ENCODE measurements around the gene FAM81A.
"Not testable (repeated sequence)": the region's sequence is repeated elsewhere in the genome, so short reads cannot be mapped to it uniquely, and the experiment has no call there.

Gene FAM81A

DNA sequence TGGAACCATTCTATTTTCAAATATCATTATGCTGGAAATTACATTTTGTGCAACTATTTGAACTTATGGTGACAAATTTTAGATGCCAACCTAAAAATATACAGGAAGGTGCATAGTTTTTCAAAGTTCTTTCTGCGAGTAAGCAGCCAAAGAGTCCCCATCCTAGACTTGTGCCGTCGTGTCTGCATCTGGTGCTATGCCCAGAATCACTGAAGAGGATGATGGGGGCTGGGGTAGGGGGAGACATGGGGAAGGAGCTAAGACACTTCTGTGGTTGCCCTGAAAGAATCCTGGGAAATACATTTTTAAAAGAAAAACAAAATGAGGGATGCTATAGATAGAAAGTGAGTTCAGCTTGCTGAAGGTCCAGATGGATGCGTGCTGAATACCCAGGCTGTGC is 21.2 kb upstream of the FAM81A start:
- DNase-seq = no peak
- H3K4me3 ChIP-seq (ENCODE audit: low read depth, low read length) = no peak overlapping the region
- H3K27me3 ChIP-seq (ENCODE audit: insufficient read depth, low read depth, severe bottlenecking) = no peaks in the 10 kb centered on the region
- TF ChIP-seq, protein P1, sequence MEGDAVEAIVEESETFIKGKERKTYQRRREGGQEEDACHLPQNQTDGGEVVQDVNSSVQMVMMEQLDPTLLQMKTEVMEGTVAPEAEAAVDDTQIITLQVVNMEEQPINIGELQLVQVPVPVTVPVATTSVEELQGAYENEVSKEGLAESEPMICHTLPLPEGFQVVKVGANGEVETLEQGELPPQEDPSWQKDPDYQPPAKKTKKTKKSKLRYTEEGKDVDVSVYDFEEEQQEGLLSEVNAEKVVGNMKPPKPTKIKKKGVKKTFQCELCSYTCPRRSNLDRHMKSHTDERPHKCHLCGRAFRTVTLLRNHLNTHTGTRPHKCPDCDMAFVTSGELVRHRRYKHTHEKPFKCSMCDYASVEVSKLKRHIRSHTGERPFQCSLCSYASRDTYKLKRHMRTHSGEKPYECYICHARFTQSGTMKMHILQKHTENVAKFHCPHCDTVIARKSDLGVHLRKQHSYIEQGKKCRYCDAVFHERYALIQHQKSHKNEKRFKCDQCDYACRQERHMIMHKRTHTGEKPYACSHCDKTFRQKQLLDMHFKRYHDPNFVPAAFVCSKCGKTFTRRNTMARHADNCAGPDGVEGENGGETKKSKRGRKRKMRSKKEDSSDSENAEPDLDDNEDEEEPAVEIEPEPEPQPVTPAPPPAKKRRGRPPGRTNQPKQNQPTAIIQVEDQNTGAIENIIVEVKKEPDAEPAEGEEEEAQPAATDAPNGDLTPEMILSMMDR (IDR thresholded peaks at IDR 0.05; ENCODE audit: low read depth, low read length) = no peak
- no peaks in the 10 kb centered on the region for H3K9me3 ChIP-seq (ENCODE audit: severe bottlenecking)
- H3K27ac ChIP-seq = no peak overlapping the region
- no peaks in the 10 kb centered on the region for H3K36me3 ChIP-seq

DNA sequence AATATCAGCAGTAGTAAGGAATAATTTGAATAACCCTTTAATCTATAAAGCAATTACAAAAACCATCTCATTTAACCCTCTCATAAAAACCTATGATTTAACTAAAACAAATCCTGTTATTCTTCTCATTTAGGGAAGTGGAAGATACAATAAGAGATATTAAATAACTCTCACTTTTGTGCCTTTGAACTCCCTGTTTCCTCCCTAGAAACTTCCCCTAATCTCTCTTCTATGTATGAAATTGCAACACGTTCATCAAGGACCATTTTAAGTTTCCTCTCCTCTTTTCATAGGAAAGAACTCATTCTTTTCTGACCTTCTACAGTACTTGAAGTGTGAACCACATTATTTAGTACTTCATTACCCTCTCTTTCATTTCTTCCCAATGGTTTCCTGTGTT is 18.8 kb upstream of the FAM81A start:
- Histone ChIP-seq H3K4me3 (ENCODE audit: low read depth, low read length) (no peak overlapping the region), H3K27ac (no peak overlapping the region)
- TF ChIP-seq, protein P1 (IDR thresholded peaks at IDR 0.05; ENCODE audit: low read depth, low read length) = no peak

DNA sequence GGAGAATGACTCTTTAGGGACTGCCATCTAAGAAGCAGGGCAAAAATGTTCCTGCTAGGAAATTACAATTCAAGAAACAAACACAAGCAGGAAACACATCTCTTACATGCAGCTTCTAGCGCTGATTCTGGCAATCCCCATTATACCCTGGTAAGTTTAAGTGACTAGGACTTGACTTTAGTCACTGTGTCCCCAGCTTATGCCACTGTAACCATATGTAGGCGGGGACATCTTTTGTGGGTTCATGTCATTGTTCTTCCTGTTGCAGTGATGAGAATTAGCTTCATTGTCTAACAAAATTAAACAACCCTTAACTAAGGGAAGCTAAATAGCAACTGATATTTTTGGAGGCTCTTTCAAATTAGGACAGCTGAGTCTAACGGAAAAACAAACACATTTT is 17.9 kb upstream of the FAM81A start:
- no peaks in the 10 kb centered on the region for H3K27me3 ChIP-seq (ENCODE audit: insufficient read depth, low read depth, severe bottlenecking)
- no peak overlapping the region for H3K4me3 ChIP-seq (ENCODE audit: low read depth, low read length)
- no peaks in the 10 kb centered on the region for H3K9me3 ChIP-seq (ENCODE audit: severe bottlenecking)
- H3K36me3 ChIP-seq = no peaks in the 10 kb centered on the region
- no peak for DNase-seq
- H3K27ac ChIP-seq = no peak overlapping the region
- TF ChIP-seq, protein P1 (IDR thresholded peaks at IDR 0.05; ENCODE audit: low read depth, low read length) = no peak

More for the DNA sequence above, 18.8 kb upstream of the FAM81A start:
- DNase-seq = no peak
- no peaks in the 10 kb centered on the region for H3K27me3 ChIP-seq (ENCODE audit: insufficient read depth, low read depth, severe bottlenecking)
- H3K9me3 ChIP-seq (ENCODE audit: severe bottlenecking) = no peaks in the 10 kb centered on the region
- H3K36me3 ChIP-seq = no peaks in the 10 kb centered on the region

DNA sequence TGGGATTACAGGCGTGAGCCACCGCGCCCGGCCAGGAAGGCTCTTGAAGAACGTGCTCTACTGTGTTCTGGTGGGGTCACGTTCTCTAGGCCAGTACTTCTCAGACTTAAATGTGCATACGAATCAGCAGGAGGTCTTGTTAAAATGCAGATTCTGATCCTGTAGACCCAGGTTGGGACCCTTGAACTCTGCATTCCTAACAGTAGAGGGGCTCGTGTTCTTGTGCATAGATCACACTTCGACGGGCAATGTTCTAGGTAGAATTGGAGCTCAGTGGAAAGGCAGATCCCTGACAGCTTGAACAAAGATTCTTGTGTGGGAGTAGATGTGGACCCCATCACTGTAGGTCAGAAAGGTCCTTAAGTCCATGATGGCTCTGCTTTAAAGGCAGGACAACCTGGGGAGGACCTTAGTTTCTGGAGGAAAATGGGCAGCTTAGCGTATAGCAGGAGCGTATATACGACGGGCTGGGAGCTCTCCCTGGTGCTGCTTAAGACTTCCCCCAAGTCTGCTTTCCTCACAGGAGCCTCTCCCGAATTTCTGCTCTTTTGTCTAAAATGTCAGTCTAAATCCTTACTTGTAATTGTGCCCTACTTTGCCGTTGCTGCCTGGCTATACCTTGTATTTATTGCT is 16.9 kb upstream of the FAM81A start:
- H3K27me3 ChIP-seq (ENCODE audit: insufficient read depth, low read depth, severe bottlenecking) = no peaks in the 10 kb centered on the region
- DNase-seq = no peak
- no peaks in the 10 kb centered on the region for H3K9me3 ChIP-seq (ENCODE audit: severe bottlenecking)
- H3K36me3 ChIP-seq = no peaks in the 10 kb centered on the region
- H3K27ac ChIP-seq = no peak overlapping the region
- no peak overlapping the region for H3K4me3 ChIP-seq (ENCODE audit: low read depth, low read length)
- TF ChIP-seq, protein P1 (IDR thresholded peaks at IDR 0.05; ENCODE audit: low read depth, low read length) = no peak

DNA sequence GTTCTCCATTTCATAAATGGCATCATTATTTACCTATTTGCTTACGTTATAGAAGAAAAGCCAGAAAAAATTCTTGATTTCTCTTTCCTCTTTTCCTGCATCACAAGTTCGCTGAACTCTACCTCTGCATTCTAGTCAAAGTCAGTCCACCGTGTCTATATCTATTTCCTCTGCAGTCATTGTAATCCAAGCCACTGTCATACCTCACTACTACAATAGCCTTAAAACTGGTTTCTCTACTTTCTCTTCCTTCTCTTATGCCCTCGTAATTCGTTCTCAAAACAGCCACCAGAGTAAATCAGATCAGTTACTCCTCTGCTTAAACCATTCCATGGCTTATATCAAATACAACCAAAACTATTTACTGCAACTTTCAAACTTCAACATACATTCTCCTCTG is 13.4 kb upstream of the FAM81A start:
- no peaks in the 10 kb centered on the region for H3K36me3 ChIP-seq
- TF ChIP-seq, protein P1 (IDR thresholded peaks at IDR 0.05; ENCODE audit: low read depth, low read length) = no peak
- DNase-seq = no peak
- no peak overlapping the region for H3K27ac ChIP-seq
- no peaks in the 10 kb centered on the region for H3K27me3 ChIP-seq (ENCODE audit: insufficient read depth, low read depth, severe bottlenecking)
- no peak overlapping the region for H3K4me3 ChIP-seq (ENCODE audit: low read depth, low read length)
- peaks cover 3% of the 10 kb centered on the region for H3K9me3 ChIP-seq (ENCODE audit: severe bottlenecking)

DNA sequence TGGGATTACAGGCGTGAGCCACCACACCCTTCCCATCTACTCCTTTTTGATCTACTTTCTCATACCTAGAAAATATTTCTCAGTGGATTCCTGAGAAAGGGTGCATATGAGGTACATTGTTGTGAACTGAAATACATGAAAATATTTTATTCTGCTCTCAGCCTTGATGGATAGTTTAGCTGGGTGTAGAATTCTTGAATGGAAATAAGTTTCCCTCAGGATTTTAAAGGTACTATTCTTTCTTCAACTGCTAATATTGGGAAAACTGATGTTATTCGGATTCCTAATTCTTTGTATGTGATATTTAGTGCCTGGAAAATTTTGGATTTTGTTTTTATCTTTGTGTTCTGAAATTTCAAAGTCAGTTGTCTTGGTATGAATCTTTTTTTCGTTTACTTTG is 9.1 kb upstream of the FAM81A start:
- not testable (repeated sequence) for DNase-seq

More for the DNA sequence above, 9.1 kb upstream of the FAM81A start:
- not testable (repeated sequence) for H3K4me3 ChIP-seq (ENCODE audit: low read depth, low read length); H3K27ac ChIP-seq; H3K36me3 ChIP-seq; H3K27me3 ChIP-seq (ENCODE audit: insufficient read depth, low read depth, severe bottlenecking); H3K9me3 ChIP-seq (ENCODE audit: severe bottlenecking)

Measured in WERI-Rb-1 (cell line).